HCT116 (cell line): ENCODE results near the gene LHB. TPM values are rescaled to one million over a fixed set of nuclear protein-coding genes. Genes with fewer than 3 reads are reported as not detected.

Experiments used
- ATAC-seq: fragments of 200-7000 bp; cut with Tn5 transposase; 2 replicates; pipeline ENCODE4 v1.9.1; 2020; ENCODE audit warnings: mild to moderate bottlenecking, moderate library complexity
- BruUV-seq: library from RNA; stranded (reverse); fragments of 400-500 nt; replicated peaks from 2 replicates; lab custom pipeline; 2021; lab: Mats Ljungman, UMichigan
- CTCF ChIA-PET: fragments of 300-600 bp; sonication (Branson Sonifier 250); formaldehyde crosslinking; loops from one replicate; lab custom pipeline; 2021; ENCODE audit warnings: antibody characterized with exemption; lab: Charles Lee
- POLR2A ChIA-PET: fragments of 300-600, 350-600 bp; sonication (Branson Sonifier 250); formaldehyde crosslinking; loops from one replicate; lab custom pipeline; 2021; ENCODE audit warnings: antibody characterized with exemption; lab: Charles Lee
- RAD21 ChIA-PET, 2 experiments: fragments of 300-600 bp; sonication (Branson Sonifier 250); formaldehyde crosslinking; loops; one replicate each; lab custom pipeline; 2023; ENCODE audit warnings: low total read pairs in 2 of 2; ENCODE audit not compliant: uncharacterized antibody in 2 of 2, unreplicated experiment in 2 of 2, low non-redundant PET in 1 of 2; lab: Charles Lee
- DNase-seq: peaks from one replicate; pipeline ENCODE4 v3.0.0-alpha.2; 2010; ENCODE audit warnings: low read depth, low spot score
- H2AFZ ChIP-seq: fragments of 200-600 bp; shearing (Covaris generic), sonication (generic); 2 replicates; pipeline ENCODE4 v1.6.1; 2017; ENCODE audit warnings: low read depth, mixed run types, mixed read lengths, antibody characterized with exemption, low read length; ENCODE audit not compliant: poor library complexity, severe bottlenecking
- H3K27ac ChIP-seq: 2 replicates; pipeline ENCODE4 v1.5.1; 2012; ENCODE audit warnings: low read depth, low read length
- H3K27me3 ChIP-seq: fragments of 200-600 bp; sonication (generic); 2 replicates; pipeline ENCODE4 v1.6.1; 2016; ENCODE audit warnings: mixed run types, low read length, mixed read lengths; ENCODE audit not compliant: insufficient read depth
- H3K36me3 ChIP-seq, 2 experiments: fragments of 200-500 bp in 1 of 2; fragments of 200-600 bp in 1 of 2; sonication (Bioruptor generic) in 1 of 2; sonication (generic) in 1 of 2; 2 replicates each; pipeline versions ENCODE4 v1.5.1 to v1.6.1; 2014 to 2016; ENCODE audit warnings: low read length in 2 of 2, inconsistent platforms in 1 of 2, mixed read lengths in 1 of 2, mixed run types in 1 of 2; ENCODE audit not compliant: insufficient read depth in 2 of 2, control insufficient read depth in 1 of 2
- H3K4me1 ChIP-seq, 2 experiments: fragments of 200-600 bp in 1 of 2; sonication (generic) in 1 of 2; 2 replicates each; pipeline versions ENCODE4 v1.5.1 to v1.6.1; 2012 to 2017; ENCODE audit warnings: low read length in 2 of 2, inconsistent platforms in 1 of 2, mild to moderate bottlenecking in 1 of 2, mixed read lengths in 1 of 2, mixed run types in 1 of 2, moderate library complexity in 1 of 2; ENCODE audit not compliant: insufficient read depth in 2 of 2, control insufficient read depth in 1 of 2
- H3K4me2 ChIP-seq: fragments of 200-600 bp; sonication (generic); 2 replicates; pipeline ENCODE4 v1.6.1; 2017; ENCODE audit warnings: mixed run types, low read length, mixed read lengths
- H3K4me3 ChIP-seq, 2 experiments: fragments of 200-600 bp in 1 of 2; sonication (generic) in 1 of 2; replicated peaks in 1 of 2; 2 replicates each; pipeline ENCODE4 v1.5.1; 2011 to 2016; ENCODE audit warnings: low read length in 2 of 2, control low read depth in 1 of 2, low read depth in 1 of 2, mild to moderate bottlenecking in 1 of 2, mixed read lengths in 1 of 2, mixed run types in 1 of 2
- H3K79me2 ChIP-seq: fragments of 200-600 bp; sonication (generic); 2 replicates; pipeline ENCODE4 v1.6.1; 2017; ENCODE audit warnings: mild to moderate bottlenecking, mixed run types, low read length, moderate library complexity, mixed read lengths; ENCODE audit not compliant: insufficient read depth
- H3K9ac ChIP-seq: fragments of 200-600 bp; sonication (generic); 2 replicates; pipeline ENCODE4 v1.6.1; 2016; ENCODE audit warnings: low read length, mixed read lengths
- H3K9me2 ChIP-seq: fragments of 200-600 bp; sonication (generic), shearing (Covaris generic); 2 replicates; pipeline ENCODE4 v1.6.1; 2017; ENCODE audit warnings: mixed run types, mild to moderate bottlenecking, moderate library complexity; ENCODE audit not compliant: insufficient read depth
- H3K9me3 ChIP-seq, 2 experiments: fragments of 200-500 bp in 1 of 2; fragments of 200-600 bp in 1 of 2; sonication (Bioruptor generic) in 1 of 2; sonication (generic) in 1 of 2; 2 replicates each; pipeline ENCODE4 v1.6.1; 2014 to 2017; ENCODE audit warnings: low read length in 2 of 2, mixed read lengths in 2 of 2, inconsistent platforms in 1 of 2, low read depth in 1 of 2, mild to moderate bottlenecking in 1 of 2, mixed run types in 1 of 2, moderate library complexity in 1 of 2; ENCODE audit not compliant: control insufficient read depth in 1 of 2, insufficient read depth in 1 of 2
- H4K20me1 ChIP-seq: fragments of 200-600 bp; sonication (generic), shearing (Covaris generic); 2 replicates; pipeline ENCODE4 v1.6.1; 2017; ENCODE audit warnings: mixed run types, mild to moderate bottlenecking, moderate library complexity; ENCODE audit not compliant: insufficient read depth
- ATF3 ChIP-seq: IDR thresholded peaks from 2 replicates; pipeline ENCODE4 v1.6.1; 2012
- CTCF ChIP-seq, 3 experiments: fragments of 200-600 bp in 1 of 3; sonication (generic) in 1 of 3; IDR thresholded peaks in 2 of 3; conservative IDR thresholded peaks in 1 of 3; 2 replicates each; pipeline ENCODE4 v1.5.1; 2012 to 2017; ENCODE audit warnings: low read depth in 2 of 3, low read length in 2 of 3, antibody characterized with exemption in 1 of 3, borderline replicate concordance in 1 of 3, control low read depth in 1 of 3, mild to moderate bottlenecking in 1 of 3, mixed read lengths in 1 of 3, mixed run types in 1 of 3, moderate library complexity in 1 of 3; ENCODE audit not compliant: insufficient read depth in 1 of 3
- RAD21 ChIP-seq: IDR thresholded peaks from 2 replicates; pipeline ENCODE4 v1.6.1; 2012; ENCODE audit warnings: low read depth, mild to moderate bottlenecking
- YY1 ChIP-seq: IDR thresholded peaks from 2 replicates; pipeline ENCODE4 v1.6.1; 2011; ENCODE audit warnings: low read length, low read depth, moderate library complexity, mild to moderate bottlenecking; ENCODE audit not compliant: insufficient replicate concordance; ENCODE audit errors: extremely low read depth
- intact Hi-C: fragments of 100-400 bp; cut with micrococcal nuclease; formaldehyde crosslinking; loops from 2 replicates; pipeline ENCODE4 v1.10.0; 2022
- total RNA-seq: library from RNA; stranded (reverse); gene quantifications from one replicate; pipeline ENCODE4 v1.2.1, GENCODE V29; 2021; ENCODE audit not compliant: unreplicated experiment

The LHB gene
- total RNA-seq, 1 experiment from 2014 or later, result 3.7 TPM

- Histone ChIP-seq H3K9me3 (no peaks in the 10 kb centered on the region), H3K9me2 (no peaks in the 10 kb centered on the region), H3K36me3 (peaks cover 11 to 18% of the 10 kb centered on the region in 2 experiments; a peak in 2 of 4 replicates), H2AFZ (no peak overlapping the region), H3K9ac (no peak overlapping the region), H3K4me2 (no peak overlapping the region), H3K79me2 (no peaks in the 10 kb centered on the region), H3K27me3 (no peaks in the 10 kb centered on the region), H3K27ac (no peak overlapping the region), H3K4me1 (peaks cover 5 to 14% of the 10 kb centered on the region in 2 experiments; a peak in 3 of 4 replicates), H4K20me1 (no peaks in the 10 kb centered on the region), H3K4me3 (no peak overlapping the region)
- CTCF ChIA-PET, result interaction anchor here (0.7 to 3.1 kb wide), 2 partner anchors 17 to 468 kb away, joined by 5 to 14 read pairs; partner anchors contain the start of genes GYS1 and RUVBL2
- no peak for DNase-seq
- 0 out of 6 replicates have a peak, but pooled peaks of 1 of the 3 experiments have one; percentile 10 for TF ChIP-seq CTCF (IDR thresholded peaks at IDR 0.05 in 2 of 3, conservative IDR thresholded peaks at IDR 0.05 in 1 of 3; ENCODE audit: borderline replicate concordance in 1 of 3, insufficient read depth in 1 of 3, low read depth in 2 of 3, low read length in 2 of 3)
- peak; percentile 52 for TF ChIP-seq YY1
- no peak for TF ChIP-seq ATF3
- TF ChIP-seq RAD21, result no peak
- peak; percentile 80 for ATAC-seq
- intact Hi-C loops, result no loop called here
- BruUV-seq, result no TSS peak
- POLR2A ChIA-PET, result interaction anchor here (0.7 to 1.5 kb wide), 3 partner anchors 9 to 104 kb away, joined by 3 to 7 read pairs (median 3); partner anchors contain the start of gene PPP1R15A
- RAD21 ChIA-PET, result interaction anchor here in 1 of 2 experiments (0.7 kb wide), 1 partner anchor 132 kb away, joined by 3 read pairs; no protein-coding TSS in a partner anchor
These were observed 40.7 kb downstream of the LHB start for GRCh38 chr19:48975947-48976847.
